Left cardiac atrium (tissue), 4 donors: Measurements from ENCODE around the gene COL5A1. TPM values are rescaled to one million over a fixed set of nuclear protein-coding genes. Genes with fewer than 3 reads are reported as not detected.

Source experiments
- ATAC-seq, 2 donors: fragments of 200-7000 bp; cut with Tn5 transposase; one replicate each; pipeline ENCODE4 v1.9.1; 2020; ENCODE audit warnings: mild to moderate bottlenecking in 2 of 2, moderate library complexity in 2 of 2
- DNase-seq: peaks from one replicate; pipeline ENCODE4 v3.0.0-alpha.2; 2020
- intact Hi-C, 2 donors: fragments of 100-400 bp; cut with DNase I; formaldehyde crosslinking; loops; one replicate each; pipeline versions ENCODE4 v1.14.1 to v1.15.1; 2022 to 2023
- total RNA-seq, 2 donors: library from RNA; stranded (reverse); fragmentation: NEBNext Ultra II Directional; extraction: Animal tissue kit (Norgen Biotek cat#: 25700); gene quantifications; one replicate each; pipeline ENCODE4 v1.2.1, GENCODE V29; 2021
- donor health status: DM: no; HTN: yes; CAD: no.
- donor health status: DM: no; HTN: yes; CAD: no; lungs with severe emphysema.
- donor health status: DM: yes; HTN: yes; CAD: no.
- donor health status: Dilated cardiomyopathy.

The COL5A1 gene
- total RNA-seq, 2 donors from 2014 or later = 29.8 to 35.2 TPM

DNA sequence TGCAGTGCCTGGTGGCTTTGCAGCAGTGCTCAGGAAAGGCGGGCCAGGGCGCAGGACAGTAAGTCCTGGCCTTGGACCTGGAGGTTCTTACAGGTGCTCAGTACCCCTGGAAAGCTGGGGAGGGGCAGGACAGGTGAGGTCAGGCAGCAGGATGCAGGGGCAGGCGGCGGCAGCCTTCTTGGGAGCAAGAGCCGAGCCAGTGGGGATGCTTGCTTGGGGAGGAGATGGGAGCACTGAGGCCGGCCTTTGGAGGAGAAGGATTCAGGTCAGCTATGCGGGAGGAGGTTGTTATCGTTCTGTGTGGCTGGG, 98.0 kb downstream of the COL5A1 start:
- DNase-seq (no peak), ATAC-seq (no peak)
- intact Hi-C loops = loop anchor here (1.0 to 10.0 kb wide), 4 partner anchors 42 to 565 kb away; no protein-coding TSS in a partner anchor

DNA sequence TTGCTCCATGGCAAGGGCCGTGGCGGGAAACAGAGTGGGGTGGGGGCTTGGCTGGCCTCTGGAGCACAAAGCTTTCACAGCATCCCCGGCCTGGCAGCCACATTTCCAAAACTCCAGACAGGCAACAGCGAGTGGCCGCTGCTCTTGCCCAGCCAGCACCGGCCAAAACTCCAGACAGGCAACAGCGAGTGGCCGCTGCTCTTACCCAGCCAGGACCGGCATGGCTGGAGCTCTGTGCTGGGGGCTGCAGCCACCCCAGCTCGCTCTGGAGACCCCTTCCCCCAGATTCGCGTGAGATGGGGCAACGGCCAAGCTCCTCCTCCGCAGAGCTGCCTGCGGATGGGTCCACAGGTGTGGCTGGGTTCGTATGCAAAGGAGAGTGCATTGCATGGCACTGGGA, 98.5 kb downstream of the COL5A1 start:
- DNase-seq (no peak), ATAC-seq (no peak)
- intact Hi-C loops = no loop called here

DNA sequence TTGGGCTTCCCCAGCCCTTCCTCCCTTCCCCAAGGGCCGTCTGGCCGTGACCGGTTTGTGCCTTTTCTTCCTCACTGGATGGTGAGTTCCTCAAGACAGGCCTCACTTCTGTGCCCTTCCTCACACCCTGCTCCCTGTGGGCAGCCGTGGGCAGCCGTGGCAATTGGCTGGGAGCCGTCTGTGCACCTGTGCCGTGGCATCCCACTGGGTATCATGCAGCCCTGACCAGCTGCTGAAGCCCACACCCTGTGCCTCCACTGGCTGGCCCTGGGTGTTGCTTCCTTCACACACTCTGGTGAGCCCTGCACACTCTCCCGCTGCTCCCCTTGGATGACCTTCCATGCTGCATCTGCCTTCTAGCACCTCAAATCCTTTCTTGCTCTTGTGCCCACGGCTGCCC, 100.2 kb downstream of the COL5A1 start:
- no peak for ATAC-seq
- no peak for DNase-seq
- intact Hi-C loops = no loop called here

DNA sequence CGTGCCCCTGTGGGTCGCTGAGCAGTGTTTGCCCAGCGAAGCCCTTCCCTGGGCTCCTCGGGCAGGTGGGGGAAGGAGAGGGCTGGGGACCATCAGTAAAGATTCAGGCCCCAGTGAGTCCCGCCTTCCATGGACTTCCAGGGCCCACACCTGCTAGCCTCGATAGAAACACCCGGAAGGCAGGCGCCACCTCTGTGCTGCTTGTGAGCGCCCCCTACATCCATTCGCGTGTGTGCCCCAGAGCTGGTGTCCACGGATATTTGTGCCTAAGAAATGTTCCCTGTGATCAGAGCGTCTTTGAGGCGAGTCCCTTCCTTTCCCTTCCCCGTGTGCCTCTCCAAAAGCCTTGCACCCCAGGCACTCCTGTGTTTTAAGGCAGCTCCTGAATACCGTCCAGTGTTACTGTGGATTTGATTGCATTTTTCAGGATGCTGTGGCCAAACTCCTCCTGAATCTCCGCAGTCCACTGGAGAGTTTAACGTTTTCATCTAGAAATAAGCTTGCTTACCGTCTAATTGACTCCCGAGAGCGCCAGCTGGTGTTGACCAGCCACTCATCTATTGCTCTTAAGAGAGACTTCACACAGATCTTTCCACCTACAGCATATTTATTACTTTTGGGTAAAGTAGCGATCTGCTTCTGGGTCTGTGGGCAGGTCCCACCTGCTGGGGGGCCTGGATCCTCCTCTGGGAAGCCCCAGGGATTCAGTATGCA, 101.4 kb downstream of the COL5A1 start:
- intact Hi-C loops = no loop called here
- DNase-seq (no peak), ATAC-seq (no peak)

DNA sequence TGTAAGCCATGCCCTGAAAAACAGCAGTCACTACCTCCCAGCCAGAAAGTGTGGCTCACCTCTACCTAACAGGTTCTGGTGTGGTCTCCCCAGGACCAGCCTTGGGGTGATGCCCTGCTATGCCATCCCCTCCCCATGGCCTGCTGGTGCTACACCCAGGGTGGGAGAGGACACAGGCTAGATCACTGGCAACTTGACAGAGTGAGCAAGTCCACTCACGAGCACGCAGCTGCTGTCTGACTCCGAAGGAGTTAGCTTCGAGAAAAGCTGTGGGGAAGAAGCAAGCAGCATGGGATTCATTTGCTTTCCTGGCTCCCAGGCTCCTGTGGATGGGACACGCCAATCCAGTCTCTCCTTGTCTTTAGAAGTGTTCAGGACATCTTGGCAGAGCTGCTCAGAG, 102.2 kb downstream of the COL5A1 start:
- intact Hi-C loops = no loop called here
- no peak for ATAC-seq
- no peak for DNase-seq

DNA sequence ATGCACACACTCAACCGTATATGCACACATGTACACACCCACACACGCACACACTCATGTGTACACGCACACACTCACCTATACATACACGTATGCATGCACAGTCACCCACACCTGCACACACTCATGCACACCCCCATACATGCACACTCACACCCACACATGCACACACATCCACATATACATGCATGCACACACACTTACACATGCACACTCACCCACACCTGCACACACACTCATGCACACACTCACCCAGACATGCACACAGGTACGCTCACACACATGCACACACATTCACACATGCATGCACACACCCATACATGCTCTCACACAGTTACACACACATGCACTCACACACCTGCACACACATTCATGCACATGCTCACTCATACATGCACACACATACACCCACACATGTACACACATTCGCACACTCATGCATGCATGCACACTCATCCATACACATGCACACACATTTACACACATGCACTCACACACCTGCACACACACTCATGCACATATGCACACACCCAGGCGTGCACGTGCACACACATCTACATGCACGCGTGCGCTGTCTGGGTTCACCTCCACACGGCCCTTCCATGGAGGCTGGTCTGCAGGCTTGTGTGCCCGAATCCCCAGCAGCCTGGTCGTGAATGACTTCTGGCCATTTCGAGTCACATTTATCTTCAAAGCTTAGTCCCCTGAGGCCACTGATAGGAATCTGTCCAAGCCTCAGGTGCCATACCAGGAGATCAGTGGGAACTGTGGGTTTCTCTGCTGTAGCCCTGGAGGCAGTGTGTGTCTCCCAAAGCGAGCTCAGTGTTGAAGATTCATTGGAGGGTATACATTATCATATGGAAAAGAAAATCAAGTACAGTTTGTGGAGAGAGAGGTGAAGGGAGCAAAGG, 103.0 kb downstream of the COL5A1 start:
- intact Hi-C loops = no loop called here
- DNase-seq (no peak), ATAC-seq (no peak)

DNA sequence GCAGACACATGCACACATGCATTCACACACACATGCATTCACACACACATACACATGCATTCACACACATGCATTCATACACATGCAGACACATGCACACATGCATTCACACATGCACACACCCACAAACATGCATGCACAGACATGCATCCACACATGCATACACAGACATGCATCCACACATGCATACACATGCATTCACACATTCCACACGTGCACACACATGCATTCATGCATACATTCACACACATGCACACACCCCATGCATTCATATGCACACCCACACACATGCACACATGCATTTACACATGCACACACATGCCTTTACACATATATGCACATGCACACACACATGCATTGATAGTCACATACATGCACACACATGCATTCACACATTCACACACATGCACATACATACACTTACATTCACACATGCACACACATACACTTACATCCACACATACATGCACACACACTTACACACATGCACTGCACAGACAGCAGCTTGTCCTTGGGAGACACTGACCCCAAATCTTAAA, 106.4 kb downstream of the COL5A1 start:
- ATAC-seq (no peak), DNase-seq (no peak)
- intact Hi-C loops = no loop called here

DNA sequence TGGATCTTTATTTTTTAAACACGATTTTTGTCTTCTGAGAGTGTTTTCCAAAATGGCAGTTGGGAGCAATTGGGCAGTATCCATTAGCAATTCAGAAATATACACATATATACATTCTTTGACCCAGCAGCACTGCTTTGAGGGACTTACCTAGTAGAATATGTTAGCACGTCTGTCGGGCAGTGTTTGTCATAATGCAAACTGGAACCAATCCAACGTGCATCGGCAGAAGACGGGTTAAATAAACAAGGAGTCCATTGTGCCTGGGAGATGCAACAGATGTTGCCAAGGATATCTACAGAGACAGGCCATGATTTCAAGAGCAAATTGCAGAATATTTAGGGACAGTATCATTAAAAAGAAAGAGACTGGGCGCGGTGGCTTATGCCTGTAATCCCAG, 107.0 kb downstream of the COL5A1 start:
- no peak for ATAC-seq
- DNase-seq = no peak
- intact Hi-C loops = no loop called here

DNA sequence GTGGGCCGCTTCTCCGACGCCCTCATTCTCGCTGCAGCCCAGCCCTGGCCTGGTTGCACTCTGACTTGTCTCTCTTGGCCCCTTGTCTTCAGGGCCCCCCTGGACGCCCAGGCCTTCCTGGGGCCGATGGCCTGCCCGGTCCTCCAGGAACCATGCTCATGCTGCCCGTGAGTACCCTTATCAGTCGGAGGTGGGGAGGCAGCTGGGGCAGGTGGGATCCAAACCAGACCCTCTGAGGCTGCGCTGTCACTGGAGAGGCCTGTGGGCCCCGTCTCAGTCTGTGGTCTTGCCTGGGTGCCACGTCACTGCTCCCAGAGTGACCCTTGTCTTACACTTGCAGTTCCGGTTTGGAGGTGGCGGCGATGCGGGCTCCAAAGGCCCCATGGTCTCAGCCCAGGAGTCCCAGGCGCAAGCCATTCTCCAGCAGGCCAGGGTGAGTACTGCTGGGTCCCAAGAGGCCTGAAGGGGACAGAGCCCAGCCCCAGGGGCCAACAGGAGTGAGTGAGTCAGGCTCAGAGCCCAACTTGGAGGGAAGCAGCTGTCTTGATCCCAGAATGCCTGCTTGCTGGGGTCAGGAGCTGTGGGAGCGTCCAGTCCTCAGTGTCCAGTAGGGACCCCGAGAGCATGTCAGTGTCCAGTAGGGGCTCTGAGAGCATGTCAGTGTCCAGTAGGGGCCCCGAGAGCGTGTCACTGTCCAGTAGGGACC, 109.0 kb downstream of the COL5A1 start:
- DNase-seq (no peak), ATAC-seq (no peak)
- intact Hi-C loops = no loop called here

DNA sequence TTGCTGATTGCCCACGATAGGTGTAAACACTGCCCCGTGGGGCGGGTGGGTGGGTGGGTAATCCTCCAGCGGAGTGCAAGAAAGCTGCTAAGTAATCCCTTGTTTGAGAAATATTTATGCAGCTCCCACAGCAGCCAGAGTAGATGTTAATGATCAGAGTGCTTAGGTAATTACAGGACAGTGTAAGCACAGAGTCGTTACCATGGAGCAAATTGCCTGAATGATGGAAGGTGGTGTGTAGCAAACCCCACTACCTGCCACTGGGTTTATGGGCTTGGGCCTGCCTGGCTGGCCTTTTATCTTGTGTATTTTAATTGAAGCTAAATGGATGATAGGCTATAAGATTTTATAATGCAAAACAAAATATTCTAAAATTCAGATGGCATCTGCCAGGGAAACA, 110.0 kb downstream of the COL5A1 start:
- intact Hi-C loops = no loop called here
- no peak for ATAC-seq
- DNase-seq = no peak

DNA sequence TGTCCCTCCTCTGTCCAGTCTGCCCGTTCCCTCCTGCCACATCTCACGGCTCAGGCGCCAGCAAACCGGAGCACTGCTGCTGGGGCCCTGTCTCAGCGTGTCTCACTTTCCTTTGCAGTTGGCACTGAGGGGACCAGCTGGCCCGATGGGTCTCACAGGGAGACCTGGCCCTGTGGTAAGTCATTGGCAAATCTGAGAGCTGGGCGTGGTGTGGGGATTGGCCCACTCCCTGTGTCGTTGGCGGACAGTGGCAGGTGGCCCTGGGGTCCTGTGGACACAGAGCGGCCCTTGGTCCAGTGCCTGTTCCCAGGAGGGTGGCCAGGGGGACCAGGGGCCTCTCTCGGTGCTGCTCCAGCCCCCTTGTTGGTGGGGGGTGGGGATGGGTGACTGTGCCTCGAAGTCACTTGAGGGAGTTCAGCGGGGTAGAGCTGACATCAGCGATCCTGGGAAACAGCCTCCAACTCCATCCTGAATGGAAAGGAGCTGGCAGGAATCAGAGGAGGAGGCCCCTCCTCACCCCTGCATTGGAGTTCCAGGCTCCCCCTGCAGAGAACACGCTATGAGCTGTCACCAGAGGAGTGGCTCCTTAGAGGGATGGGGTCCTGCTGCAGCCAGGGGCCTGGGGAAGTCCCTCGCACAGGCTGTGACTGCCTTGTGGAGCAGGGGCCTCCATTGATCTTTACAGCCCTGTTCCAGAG, 111.0 kb downstream of the COL5A1 start:
- DNase-seq = no peak
- no peak for ATAC-seq

DNA sequence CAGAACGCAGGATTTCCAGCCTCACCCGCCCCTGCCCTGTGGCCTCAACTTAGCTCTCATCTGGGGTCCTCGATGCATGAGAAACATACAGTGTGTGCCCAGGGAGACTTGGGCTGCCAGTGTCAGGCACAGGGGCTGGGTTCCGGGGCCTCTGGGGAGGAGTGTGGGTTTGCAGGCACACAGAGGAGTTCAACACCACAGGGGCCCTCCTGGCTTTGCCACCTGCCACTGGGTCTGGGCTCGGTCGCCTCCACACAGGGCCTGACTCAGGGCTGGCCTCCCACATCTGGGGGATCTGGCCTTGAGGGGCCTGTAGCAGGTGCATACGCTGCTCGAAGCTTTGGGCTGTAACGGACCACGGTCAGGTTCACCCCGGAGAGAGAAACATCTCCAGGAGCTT, 111.6 kb downstream of the COL5A1 start:
- no peak for ATAC-seq
- DNase-seq = no peak
- intact Hi-C loops = no loop called here

More for the DNA sequence above, 111.0 kb downstream of the COL5A1 start:
- intact Hi-C loops = no loop called here

DNA sequence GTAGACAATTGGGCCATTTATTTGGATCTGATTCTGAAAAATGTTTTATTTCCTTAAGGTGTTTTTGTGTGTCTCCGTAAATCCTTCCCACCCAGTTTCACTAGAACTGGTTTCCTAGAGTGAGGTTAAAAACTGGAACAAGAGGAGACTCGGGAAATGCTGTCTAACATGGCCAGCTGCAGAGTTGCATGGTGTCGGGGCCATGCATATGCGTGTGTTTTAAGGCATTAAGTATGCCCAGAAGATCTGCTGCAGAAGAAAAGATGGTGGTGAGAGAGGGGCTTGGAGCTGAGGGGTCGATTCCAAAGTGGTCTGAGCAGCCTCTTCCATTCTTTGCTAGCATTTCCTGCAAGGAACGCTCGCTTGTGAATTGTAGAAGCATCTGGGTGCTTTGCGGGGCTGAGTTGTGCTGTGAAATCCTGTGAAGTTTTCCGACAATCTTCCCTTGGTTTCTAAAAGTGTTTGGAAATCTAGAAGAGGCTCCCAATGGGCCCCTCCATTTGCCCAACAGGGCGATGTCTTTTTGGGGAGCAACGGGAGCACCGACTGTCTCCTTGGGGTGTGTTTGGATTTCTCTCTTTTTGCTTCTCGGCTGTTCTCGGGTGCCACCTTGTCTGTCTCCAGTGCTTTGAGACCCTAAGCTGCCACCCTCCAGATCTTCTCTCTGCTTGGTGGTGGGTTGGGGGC, 113.8 kb downstream of the COL5A1 start:
- ATAC-seq (no peak), DNase-seq (no peak)
- intact Hi-C loops = no loop called here

DNA sequence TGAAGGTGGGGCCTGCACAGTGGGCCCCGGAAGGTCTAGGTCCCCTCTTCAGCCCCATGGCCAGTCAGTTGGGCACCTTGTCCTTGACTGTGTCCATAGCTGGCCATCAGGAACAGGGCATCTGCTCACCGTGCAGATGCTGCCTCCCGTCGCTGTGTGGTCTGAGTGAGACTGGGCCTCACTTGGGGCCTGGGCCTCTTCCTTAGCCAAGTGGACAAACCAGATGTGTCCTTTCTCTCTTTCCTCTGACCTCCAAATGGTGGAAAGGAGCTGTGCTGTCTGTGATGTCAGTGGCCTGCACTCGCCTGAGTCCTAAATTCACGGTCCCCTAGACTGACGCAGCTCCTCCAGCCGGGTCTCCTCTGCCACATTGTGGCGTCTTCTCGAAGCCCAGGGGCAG, 114.5 kb downstream of the COL5A1 start:
- intact Hi-C loops = no loop called here
- DNase-seq (no peak), ATAC-seq (no peak)

DNA sequence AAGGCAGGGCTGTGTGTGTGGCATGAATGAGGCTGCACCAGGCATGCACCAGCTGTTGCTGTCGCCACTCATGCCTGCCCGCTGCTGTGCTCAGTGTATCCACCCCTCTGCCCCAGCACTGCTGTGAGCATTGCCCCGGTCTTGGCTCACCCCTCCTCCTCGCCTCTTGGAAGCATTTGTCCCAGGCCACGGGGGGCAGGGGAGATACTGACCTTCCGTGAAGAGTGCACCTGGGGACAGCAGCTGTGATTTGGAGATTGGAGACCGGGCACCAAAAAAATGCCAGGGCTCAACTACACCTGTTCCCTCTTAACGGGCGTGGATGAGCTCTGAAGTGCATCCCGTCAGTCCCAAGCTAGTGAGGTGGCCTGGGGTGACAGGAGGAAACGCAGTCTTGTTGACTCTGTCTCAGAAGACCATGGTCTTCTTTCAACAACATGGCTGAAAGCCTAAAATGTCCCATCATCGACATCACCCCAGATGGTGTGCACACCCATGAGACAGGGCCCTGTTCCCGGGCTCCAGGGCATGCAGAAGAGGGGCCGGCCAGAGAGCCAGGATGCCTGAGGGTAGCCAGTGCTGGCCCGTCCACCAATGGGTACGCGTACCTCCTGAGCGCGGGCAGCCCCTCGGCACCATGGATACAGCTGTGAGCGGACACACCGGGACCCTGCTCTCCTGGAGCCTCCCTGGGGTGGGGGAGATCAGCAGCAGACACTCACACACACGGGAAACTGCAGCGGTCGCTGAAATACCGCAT, 115.8 kb downstream of the COL5A1 start:
- DNase-seq = no peak
- ATAC-seq = no peak
- intact Hi-C loops = no loop called here

DNA sequence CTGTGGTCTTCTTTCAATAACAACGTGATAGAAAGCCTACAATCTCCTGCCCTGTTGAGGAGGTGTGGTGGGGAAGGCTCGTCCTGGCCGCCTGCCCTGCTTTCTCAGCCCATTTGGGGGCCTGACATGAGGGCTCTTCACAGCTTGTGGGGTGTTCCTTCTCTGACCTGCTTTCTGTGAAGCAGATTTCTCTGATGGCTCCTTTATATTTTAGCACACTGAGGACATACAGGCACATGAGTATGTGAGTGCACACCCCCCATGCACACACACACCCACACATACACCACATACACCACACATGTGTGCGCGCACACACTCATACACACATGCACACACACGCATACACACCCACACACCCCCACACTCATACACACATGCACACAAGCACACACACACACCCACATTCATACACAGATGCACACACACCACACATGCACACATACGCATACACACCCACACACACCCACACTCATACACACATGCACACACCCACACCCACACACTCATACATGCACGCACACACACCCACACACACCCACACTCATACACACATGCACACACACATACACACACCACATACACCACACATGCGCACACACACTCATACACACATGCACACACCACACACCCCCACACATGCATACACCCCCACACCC, 117.5 kb downstream of the COL5A1 start:
- intact Hi-C loops = no loop called here
- DNase-seq (no peak), ATAC-seq (no peak)

DNA sequence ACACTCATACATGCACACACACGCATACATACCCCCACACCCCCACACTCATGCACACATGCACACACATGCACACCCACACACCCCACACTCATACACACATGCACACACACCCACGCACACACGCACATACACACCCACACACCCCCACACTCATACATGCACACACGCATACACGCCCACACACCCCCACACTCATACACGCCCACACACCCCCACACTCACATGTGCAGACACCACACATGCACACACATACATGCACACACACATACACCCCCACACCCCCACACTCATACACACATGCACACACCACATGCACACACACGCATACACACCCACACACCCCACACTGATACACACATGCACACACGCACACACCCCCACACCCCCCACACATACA, 118.3 kb downstream of the COL5A1 start:
- ATAC-seq = no peak

More for the DNA sequence above, 118.3 kb downstream of the COL5A1 start:
- intact Hi-C loops = no loop called here
- no peak for DNase-seq
